Heart left ventricle (tissue), 13 donors: ENCODE measurements around the gene ICE1.

Experiments used
- POLR2A ChIP-seq, 2 donors: fragments of 450-650 bp; IDR thresholded peaks; one replicate each; pipeline ENCODE4 v1.6.1; 2017; ENCODE audit warnings: antibody characterized with exemption in 2 of 2, mild to moderate bottlenecking in 2 of 2, moderate library complexity in 2 of 2
- TF ChIP-seq, protein P1 (sequence below), 12 donors: fragments of 200-600 bp; sonication (generic) in 4 of 12; IDR thresholded peaks; one replicate each; pipeline versions ENCODE4 v1.5.0 to v1.8.0; 2018 to 2022; ENCODE audit warnings: antibody characterized with exemption in 12 of 12, mild to moderate bottlenecking in 5 of 12
- donor health status: ischemic (EF 13 %, LVEDD 7.1; RV severe dilation, severe dysfunction).
- donor health status: DM: no; HTN: yes; CAD: no.
- donor health status: DM: no; HTN: no; CAD: no.
- donor health status: ischemic (EF 25% LVEDD 6.9; RV normal size, moderate dysfunction).
- donor health status: ischemic (EF 25% LVEDD 5.7; RV mildly dilated, moderate dysfunction).
- donor health status: ischemic (EF 35%, LVEDD 5.7; RV mildly dilated, moderate dysfunction).
- donor health status: nonischemic (EF 11% LVEDD 7.7; RV severe dilation, severe dysfunction).
- donor health status: DM: yes; HTN: yes; CAD: no.
- donor health status: PGD.
- donor health status: ischemic (EF 29% LVEDD 5.4; RV normal size, mild dysfunction).
- donor health status: nonischemic (EF 23%, LVEDD 6.1; RV moderate dilation, normal function).

- TF ChIP-seq, protein P1, sequence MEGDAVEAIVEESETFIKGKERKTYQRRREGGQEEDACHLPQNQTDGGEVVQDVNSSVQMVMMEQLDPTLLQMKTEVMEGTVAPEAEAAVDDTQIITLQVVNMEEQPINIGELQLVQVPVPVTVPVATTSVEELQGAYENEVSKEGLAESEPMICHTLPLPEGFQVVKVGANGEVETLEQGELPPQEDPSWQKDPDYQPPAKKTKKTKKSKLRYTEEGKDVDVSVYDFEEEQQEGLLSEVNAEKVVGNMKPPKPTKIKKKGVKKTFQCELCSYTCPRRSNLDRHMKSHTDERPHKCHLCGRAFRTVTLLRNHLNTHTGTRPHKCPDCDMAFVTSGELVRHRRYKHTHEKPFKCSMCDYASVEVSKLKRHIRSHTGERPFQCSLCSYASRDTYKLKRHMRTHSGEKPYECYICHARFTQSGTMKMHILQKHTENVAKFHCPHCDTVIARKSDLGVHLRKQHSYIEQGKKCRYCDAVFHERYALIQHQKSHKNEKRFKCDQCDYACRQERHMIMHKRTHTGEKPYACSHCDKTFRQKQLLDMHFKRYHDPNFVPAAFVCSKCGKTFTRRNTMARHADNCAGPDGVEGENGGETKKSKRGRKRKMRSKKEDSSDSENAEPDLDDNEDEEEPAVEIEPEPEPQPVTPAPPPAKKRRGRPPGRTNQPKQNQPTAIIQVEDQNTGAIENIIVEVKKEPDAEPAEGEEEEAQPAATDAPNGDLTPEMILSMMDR (IDR thresholded peaks at IDR 0.05) = no peak
- no peak for TF ChIP-seq POLR2A (IDR thresholded peaks at IDR 0.05)
Observed at GRCh38 chr5:5374009-5374715, 48.3 kb upstream of the ICE1 start.
